Liver (tissue), 9 donors: ENCODE results near the gene TPST2. TPM values are rescaled to one million over a fixed set of nuclear protein-coding genes. Genes with fewer than 3 reads are reported as not detected.

Experiments
- DNase-seq: peaks from one replicate; pipeline ENCODE4 v3.0.0-alpha.2; 2017; ENCODE audit warnings: low spot score
- H3K27ac ChIP-seq, 2 donors: one replicate each; pipeline ENCODE4 v1.7.0; 2013; ENCODE audit warnings: inconsistent platforms in 2 of 2, low read length in 2 of 2, control low read depth in 1 of 2, low read depth in 1 of 2, mild to moderate bottlenecking in 1 of 2
- H3K27me3 ChIP-seq, 4 donors: one replicate each; pipeline versions ENCODE4 v1.6.1 to v1.7.0; 2013; ENCODE audit warnings: low read length in 3 of 4, inconsistent platforms in 1 of 4, mild to moderate bottlenecking in 1 of 4, moderate library complexity in 1 of 4; ENCODE audit not compliant: control insufficient read depth in 4 of 4, insufficient read depth in 4 of 4
- H3K36me3 ChIP-seq, 4 donors: one replicate each; pipeline versions ENCODE4 v1.6.1 to v1.7.0; 2013; ENCODE audit warnings: low read length in 3 of 4, mild to moderate bottlenecking in 3 of 4, low read depth in 1 of 4, moderate library complexity in 1 of 4; ENCODE audit not compliant: control insufficient read depth in 4 of 4, insufficient read depth in 3 of 4
- H3K4me1 ChIP-seq, 4 donors: one replicate each; pipeline versions ENCODE4 v1.6.1 to v1.7.0; 2013; ENCODE audit warnings: low read length in 3 of 4, mild to moderate bottlenecking in 3 of 4, moderate library complexity in 1 of 4; ENCODE audit not compliant: control insufficient read depth in 4 of 4, insufficient read depth in 4 of 4
- H3K4me3 ChIP-seq, 3 donors: one replicate each; pipeline versions ENCODE4 v1.6.1 to v1.7.0; 2013; ENCODE audit warnings: low read length in 3 of 3, control low read depth in 1 of 3, low read depth in 1 of 3, mild to moderate bottlenecking in 1 of 3
- H3K9ac ChIP-seq, 2 donors: one replicate each; pipeline ENCODE4 v1.7.0; 2013; ENCODE audit warnings: low read length in 2 of 2, mild to moderate bottlenecking in 2 of 2, moderate library complexity in 2 of 2, control low read depth in 1 of 2, low read depth in 1 of 2
- H3K9me3 ChIP-seq, 4 donors: one replicate each; pipeline versions ENCODE4 v1.6.1 to v1.7.0; 2013; ENCODE audit warnings: low read length in 3 of 4; ENCODE audit not compliant: control insufficient read depth in 4 of 4
- EGR1 ChIP-seq, 2 donors: IDR thresholded peaks; 2 replicates each; pipeline ENCODE4 v1.6.1; 2016 to 2018; ENCODE audit warnings: antibody characterized with exemption in 2 of 2, low read depth in 2 of 2
- FOXA1 ChIP-seq: IDR thresholded peaks from 2 replicates; pipeline ENCODE4 v1.6.1; 2016; ENCODE audit warnings: antibody characterized with exemption
- FOXA2 ChIP-seq: IDR thresholded peaks from 2 replicates; pipeline ENCODE4 v1.6.1; 2016; ENCODE audit warnings: antibody characterized with exemption
- GABPA ChIP-seq, 2 donors: IDR thresholded peaks in 1 of 2; conservative IDR thresholded peaks in 1 of 2; 2 replicates each; pipeline ENCODE4 v1.6.1; 2016; ENCODE audit warnings: antibody characterized with exemption in 2 of 2, mild to moderate bottlenecking in 1 of 2, moderate library complexity in 1 of 2
- HNF4A ChIP-seq, 2 donors: conservative IDR thresholded peaks; 2 replicates each; pipeline ENCODE4 v1.6.1; 2016; ENCODE audit warnings: antibody characterized with exemption in 2 of 2, mild to moderate bottlenecking in 2 of 2
- HNF4G ChIP-seq: IDR thresholded peaks from 2 replicates; pipeline ENCODE4 v1.6.1; 2016; ENCODE audit warnings: antibody characterized with exemption
- JUND ChIP-seq, 2 donors: IDR thresholded peaks; 2 replicates each; pipeline ENCODE4 v1.6.1; 2016; ENCODE audit warnings: antibody characterized with exemption in 2 of 2
- RAD21 ChIP-seq, 2 donors: IDR thresholded peaks; 2 replicates each; pipeline ENCODE4 v1.6.1; 2016; ENCODE audit warnings: antibody characterized with exemption in 2 of 2, mild to moderate bottlenecking in 2 of 2
- RXRA ChIP-seq, 2 donors: IDR thresholded peaks; 2 replicates each; pipeline ENCODE4 v1.6.1; 2017 to 2018; ENCODE audit warnings: antibody characterized with exemption in 2 of 2, mild to moderate bottlenecking in 1 of 2
- TAF1 ChIP-seq: conservative IDR thresholded peaks from 2 replicates; pipeline ENCODE4 v1.6.1; 2016; ENCODE audit warnings: antibody characterized with exemption, mild to moderate bottlenecking
- YY1 ChIP-seq: IDR thresholded peaks from 2 replicates; pipeline ENCODE4 v1.6.1; 2016; ENCODE audit warnings: antibody characterized with exemption, mild to moderate bottlenecking
- WGBS: extraction: QIAGEN DNeasy Blood & Tissue Kit; methylation state at CpG from one replicate; pipeline ENCODE4 v1.1.7; 2013; 5-methylcytosine and 5-hydroxymethylcytosine counted together
- polyA plus RNA-seq, 2 donors: library from polyadenylated mRNA; stranded (reverse) in 1 of 2; unstranded in 1 of 2; fragments of 200-250 nt in 1 of 2; fragments of >200 nt in 1 of 2; fragmentation: Nextera tagmentation in 1 of 2; extraction: Ambion mirVana in 1 of 2; gene quantifications; one replicate each; pipeline versions ENCODE4 v1.2.1 to v1.2.3, GENCODE V29; 2013 to 2015
- total RNA-seq, 2 donors: library from RNA; depleted of rRNA; stranded (reverse); fragments of >200 nt; gene quantifications; one replicate each; pipeline ENCODE4 v1.2.3, GENCODE V29; 2014
- TF ChIP-seq, protein P1 (sequence below): IDR thresholded peaks from 2 replicates; pipeline ENCODE4 v1.6.1; 2016; ENCODE audit warnings: antibody characterized with exemption
- TF ChIP-seq, protein P2 (sequence below): IDR thresholded peaks from 2 replicates; pipeline ENCODE4 v1.6.1; 2016; ENCODE audit warnings: antibody characterized with exemption
- TF ChIP-seq, protein P3 (sequence below): IDR thresholded peaks from 2 replicates; pipeline ENCODE4 v1.6.1; 2016; ENCODE audit warnings: antibody characterized with exemption
- TF ChIP-seq, protein P4 (sequence below): fragments of 150-350 bp; IDR thresholded peaks from 2 replicates; pipeline ENCODE4 v1.5.1; 2017; ENCODE audit warnings: improper control_type of control experiment, low read depth, low read length; ENCODE audit not compliant: missing input control
- TF ChIP-seq, protein P5 (sequence below): IDR thresholded peaks from 2 replicates; pipeline ENCODE4 v1.6.1; 2016; ENCODE audit warnings: antibody characterized with exemption, mild to moderate bottlenecking
- donor health status: healthy.
- donor health status: healthy.
- donor health status: healthy.
- donor health status: healthy.
- donor health status: healthy.

TPST2 gene
- total and polyA plus RNA-seq, 4 donors: 33.3 to 109 (median 69.7) TPM

DNA sequence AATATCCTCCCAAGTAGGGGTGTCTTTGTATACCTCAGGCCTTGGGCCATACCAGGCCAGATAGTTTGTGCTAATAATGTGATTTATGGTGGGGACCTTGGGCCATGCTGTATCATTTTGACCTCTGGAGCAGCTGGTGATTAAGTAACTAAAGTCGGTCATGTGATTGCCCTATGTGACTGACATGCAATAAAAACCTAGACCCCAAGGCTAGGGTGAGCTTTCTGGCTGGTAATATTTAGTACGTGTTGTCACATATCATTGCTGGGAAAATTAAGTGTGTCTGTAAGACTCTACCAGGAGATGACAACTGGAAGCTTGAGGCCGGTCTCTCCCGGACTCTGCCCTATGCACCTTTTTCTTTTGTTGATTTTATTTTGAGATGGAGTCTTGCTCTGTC, 65.1 kb downstream of the TPST2 start (continued):
- TF ChIP-seq, protein P1, sequence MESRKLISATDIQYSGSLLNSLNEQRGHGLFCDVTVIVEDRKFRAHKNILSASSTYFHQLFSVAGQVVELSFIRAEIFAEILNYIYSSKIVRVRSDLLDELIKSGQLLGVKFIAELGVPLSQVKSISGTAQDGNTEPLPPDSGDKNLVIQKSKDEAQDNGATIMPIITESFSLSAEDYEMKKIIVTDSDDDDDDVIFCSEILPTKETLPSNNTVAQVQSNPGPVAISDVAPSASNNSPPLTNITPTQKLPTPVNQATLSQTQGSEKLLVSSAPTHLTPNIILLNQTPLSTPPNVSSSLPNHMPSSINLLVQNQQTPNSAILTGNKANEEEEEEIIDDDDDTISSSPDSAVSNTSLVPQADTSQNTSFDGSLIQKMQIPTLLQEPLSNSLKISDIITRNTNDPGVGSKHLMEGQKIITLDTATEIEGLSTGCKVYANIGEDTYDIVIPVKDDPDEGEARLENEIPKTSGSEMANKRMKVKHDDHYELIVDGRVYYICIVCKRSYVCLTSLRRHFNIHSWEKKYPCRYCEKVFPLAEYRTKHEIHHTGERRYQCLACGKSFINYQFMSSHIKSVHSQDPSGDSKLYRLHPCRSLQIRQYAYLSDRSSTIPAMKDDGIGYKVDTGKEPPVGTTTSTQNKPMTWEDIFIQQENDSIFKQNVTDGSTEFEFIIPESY: peak; percentile 65
- TF ChIP-seq EGR1 (IDR thresholded peaks at IDR 0.05; ENCODE audit: low read depth in 2 of 2) (no peak), RAD21 (IDR thresholded peaks at IDR 0.05) (peak in 1 of 2 donors; percentile 43), FOXA1 (no peak), HNF4G (peak; percentile 32), GABPA (IDR thresholded peaks at IDR 0.05 in 1 of 2, conservative IDR thresholded peaks at IDR 0.05 in 1 of 2) (no peak)

DNA sequence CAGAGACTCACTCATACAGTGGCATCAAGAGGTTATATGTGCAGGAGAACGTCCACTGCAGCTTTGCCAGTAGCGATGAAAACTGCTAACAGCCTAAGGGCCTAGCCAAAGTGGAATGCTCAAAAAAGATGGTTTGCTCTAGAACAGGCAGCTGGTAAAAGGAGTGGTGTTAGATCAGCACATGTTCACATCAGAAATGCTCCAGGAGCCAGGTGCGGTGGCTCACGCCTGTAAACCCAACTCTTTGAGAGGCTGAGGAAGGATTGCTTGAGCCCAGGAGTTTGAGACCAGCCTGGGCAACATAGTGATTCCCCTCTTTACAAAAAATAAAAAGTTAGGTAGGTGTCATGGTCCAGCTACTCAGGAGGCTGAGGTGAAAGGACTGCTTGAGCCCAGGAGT, 67.3 kb downstream of the TPST2 start:
- no peak for TF ChIP-seq EGR1 (IDR thresholded peaks at IDR 0.05; ENCODE audit: low read depth in 2 of 2)
- TF ChIP-seq, protein P2, sequence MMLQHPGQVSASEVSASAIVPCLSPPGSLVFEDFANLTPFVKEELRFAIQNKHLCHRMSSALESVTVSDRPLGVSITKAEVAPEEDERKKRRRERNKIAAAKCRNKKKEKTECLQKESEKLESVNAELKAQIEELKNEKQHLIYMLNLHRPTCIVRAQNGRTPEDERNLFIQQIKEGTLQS: no peak
- no peak for TF ChIP-seq GABPA (IDR thresholded peaks at IDR 0.05 in 1 of 2, conservative IDR thresholded peaks at IDR 0.05 in 1 of 2)
- TF ChIP-seq YY1: no peak
- no peak for TF ChIP-seq HNF4A (conservative IDR thresholded peaks at IDR 0.05)
- TF ChIP-seq, protein P3, sequence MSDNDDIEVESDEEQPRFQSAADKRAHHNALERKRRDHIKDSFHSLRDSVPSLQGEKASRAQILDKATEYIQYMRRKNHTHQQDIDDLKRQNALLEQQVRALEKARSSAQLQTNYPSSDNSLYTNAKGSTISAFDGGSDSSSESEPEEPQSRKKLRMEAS: no peak
- TF ChIP-seq, protein P4, sequence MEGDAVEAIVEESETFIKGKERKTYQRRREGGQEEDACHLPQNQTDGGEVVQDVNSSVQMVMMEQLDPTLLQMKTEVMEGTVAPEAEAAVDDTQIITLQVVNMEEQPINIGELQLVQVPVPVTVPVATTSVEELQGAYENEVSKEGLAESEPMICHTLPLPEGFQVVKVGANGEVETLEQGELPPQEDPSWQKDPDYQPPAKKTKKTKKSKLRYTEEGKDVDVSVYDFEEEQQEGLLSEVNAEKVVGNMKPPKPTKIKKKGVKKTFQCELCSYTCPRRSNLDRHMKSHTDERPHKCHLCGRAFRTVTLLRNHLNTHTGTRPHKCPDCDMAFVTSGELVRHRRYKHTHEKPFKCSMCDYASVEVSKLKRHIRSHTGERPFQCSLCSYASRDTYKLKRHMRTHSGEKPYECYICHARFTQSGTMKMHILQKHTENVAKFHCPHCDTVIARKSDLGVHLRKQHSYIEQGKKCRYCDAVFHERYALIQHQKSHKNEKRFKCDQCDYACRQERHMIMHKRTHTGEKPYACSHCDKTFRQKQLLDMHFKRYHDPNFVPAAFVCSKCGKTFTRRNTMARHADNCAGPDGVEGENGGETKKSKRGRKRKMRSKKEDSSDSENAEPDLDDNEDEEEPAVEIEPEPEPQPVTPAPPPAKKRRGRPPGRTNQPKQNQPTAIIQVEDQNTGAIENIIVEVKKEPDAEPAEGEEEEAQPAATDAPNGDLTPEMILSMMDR: no peak
- TF ChIP-seq, protein P1: no peak
- no peak for TF ChIP-seq RAD21 (IDR thresholded peaks at IDR 0.05)
- TF ChIP-seq RXRA (IDR thresholded peaks at IDR 0.05): no peak
- no peak for DNase-seq
- 94% methylated on average over 4 of the region's 4 CpGs for WGBS

DNA sequence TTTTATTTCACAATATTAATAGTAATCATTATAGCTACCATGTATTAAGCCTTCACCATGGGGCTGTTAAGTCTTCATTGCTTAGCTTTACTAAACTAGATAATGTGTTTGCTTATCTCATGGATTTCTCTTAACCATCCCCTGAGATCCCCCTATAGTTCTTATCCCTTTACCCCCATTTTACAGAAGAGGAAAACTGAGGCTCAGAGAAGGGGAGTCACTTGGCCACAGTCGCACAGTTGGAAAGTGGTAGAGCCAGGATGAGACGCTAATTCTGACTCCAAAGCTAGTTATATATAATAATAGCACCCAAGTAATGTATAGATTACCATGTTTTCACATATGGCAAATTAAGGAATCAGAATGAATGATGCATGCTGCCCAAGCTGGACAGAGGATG, 67.9 kb downstream of the TPST2 start:
- peaks cover 2 to 18% (median 6%) of the 10 kb centered on the region in 4 donors for H3K4me1 ChIP-seq
- H3K4me3 ChIP-seq: no peak overlapping the region
- no peaks in the 10 kb centered on the region for H3K27me3 ChIP-seq
- no peaks in the 10 kb centered on the region for H3K9me3 ChIP-seq
- no peaks in the 10 kb centered on the region for H3K36me3 ChIP-seq
- H3K27ac ChIP-seq: peak overlapping the region in 1 of 2 donors; percentile 1
- no peak for DNase-seq
- H3K9ac ChIP-seq: no peak overlapping the region
- WGBS: 96% methylated on average over 2 of the region's 2 CpGs
- TF ChIP-seq YY1: no peak
- no peak for TF ChIP-seq TAF1
- no peak for TF ChIP-seq FOXA1
- no peak for TF ChIP-seq FOXA2
- TF ChIP-seq, protein P1: no peak
- TF ChIP-seq JUND (IDR thresholded peaks at IDR 0.05): no peak
- TF ChIP-seq, protein P5, sequence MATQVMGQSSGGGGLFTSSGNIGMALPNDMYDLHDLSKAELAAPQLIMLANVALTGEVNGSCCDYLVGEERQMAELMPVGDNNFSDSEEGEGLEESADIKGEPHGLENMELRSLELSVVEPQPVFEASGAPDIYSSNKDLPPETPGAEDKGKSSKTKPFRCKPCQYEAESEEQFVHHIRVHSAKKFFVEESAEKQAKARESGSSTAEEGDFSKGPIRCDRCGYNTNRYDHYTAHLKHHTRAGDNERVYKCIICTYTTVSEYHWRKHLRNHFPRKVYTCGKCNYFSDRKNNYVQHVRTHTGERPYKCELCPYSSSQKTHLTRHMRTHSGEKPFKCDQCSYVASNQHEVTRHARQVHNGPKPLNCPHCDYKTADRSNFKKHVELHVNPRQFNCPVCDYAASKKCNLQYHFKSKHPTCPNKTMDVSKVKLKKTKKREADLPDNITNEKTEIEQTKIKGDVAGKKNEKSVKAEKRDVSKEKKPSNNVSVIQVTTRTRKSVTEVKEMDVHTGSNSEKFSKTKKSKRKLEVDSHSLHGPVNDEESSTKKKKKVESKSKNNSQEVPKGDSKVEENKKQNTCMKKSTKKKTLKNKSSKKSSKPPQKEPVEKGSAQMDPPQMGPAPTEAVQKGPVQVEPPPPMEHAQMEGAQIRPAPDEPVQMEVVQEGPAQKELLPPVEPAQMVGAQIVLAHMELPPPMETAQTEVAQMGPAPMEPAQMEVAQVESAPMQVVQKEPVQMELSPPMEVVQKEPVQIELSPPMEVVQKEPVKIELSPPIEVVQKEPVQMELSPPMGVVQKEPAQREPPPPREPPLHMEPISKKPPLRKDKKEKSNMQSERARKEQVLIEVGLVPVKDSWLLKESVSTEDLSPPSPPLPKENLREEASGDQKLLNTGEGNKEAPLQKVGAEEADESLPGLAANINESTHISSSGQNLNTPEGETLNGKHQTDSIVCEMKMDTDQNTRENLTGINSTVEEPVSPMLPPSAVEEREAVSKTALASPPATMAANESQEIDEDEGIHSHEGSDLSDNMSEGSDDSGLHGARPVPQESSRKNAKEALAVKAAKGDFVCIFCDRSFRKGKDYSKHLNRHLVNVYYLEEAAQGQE: no peak
- TF ChIP-seq RAD21 (IDR thresholded peaks at IDR 0.05): no peak
- TF ChIP-seq RXRA (IDR thresholded peaks at IDR 0.05): no peak
- TF ChIP-seq, protein P2: no peak

More for the DNA sequence above, 67.3 kb downstream of the TPST2 start:
- H3K4me3 ChIP-seq: no peak overlapping the region
- no peaks in the 10 kb centered on the region for H3K9me3 ChIP-seq
- no peak overlapping the region for H3K9ac ChIP-seq
- no peaks in the 10 kb centered on the region for H3K36me3 ChIP-seq
- peaks cover under 1 to 15% (median 5%) of the 10 kb centered on the region in 4 donors for H3K4me1 ChIP-seq
- H3K27ac ChIP-seq: peak overlapping the region; percentile 1 to 23
- H3K27me3 ChIP-seq: no peaks in the 10 kb centered on the region
